CD8-positive, alpha-beta memory T cell (primary cell): ENCODE data around the gene PPP2R2B. TPM values are rescaled to one million over a fixed set of nuclear protein-coding genes. Genes with fewer than 3 reads are reported as not detected.

Experiments
- CTCF ChIA-PET: fragments of 350-600 bp; sonication (Branson Sonifier 250); formaldehyde crosslinking; loops from one replicate; lab custom pipeline; 2021; ENCODE audit warnings: antibody characterized with exemption; lab: Charles Lee
- POLR2A ChIA-PET: fragments of 350-600 bp; sonication (Branson Sonifier 250); formaldehyde crosslinking; loops from one replicate; lab custom pipeline; 2021; ENCODE audit warnings: antibody characterized with exemption; lab: Charles Lee
- DNase-seq, 5 donors: peaks; one replicate each; pipeline versions ENCODE4 v3.0.0 to v3.0.0-alpha.2; 2020 to 2022; ENCODE audit warnings: mixed read lengths in 1 of 5
- H3K27ac ChIP-seq: one replicate; pipeline ENCODE4 v1.7.0; 2013; ENCODE audit warnings: low read depth, mild to moderate bottlenecking, low read length, moderate library complexity
- H3K27me3 ChIP-seq: 2 replicates; pipeline ENCODE4 v1.7.0; 2013; ENCODE audit warnings: low read length, mild to moderate bottlenecking; ENCODE audit not compliant: insufficient read depth, poor library complexity, severe bottlenecking
- H3K36me3 ChIP-seq: 2 replicates; pipeline ENCODE4 v1.7.0; 2013; ENCODE audit warnings: mild to moderate bottlenecking, low read length, moderate library complexity; ENCODE audit not compliant: insufficient read depth
- H3K4me1 ChIP-seq: 2 replicates; pipeline ENCODE4 v1.7.0; 2013; ENCODE audit warnings: mild to moderate bottlenecking, low read length, moderate library complexity; ENCODE audit not compliant: insufficient read depth
- H3K4me3 ChIP-seq: 2 replicates; pipeline ENCODE4 v1.7.0; 2013; ENCODE audit warnings: mild to moderate bottlenecking, low read length
- H3K9me3 ChIP-seq: 2 replicates; pipeline ENCODE4 v1.7.0; 2013; ENCODE audit warnings: mild to moderate bottlenecking, low read length
- H3K27ac Mint-ChIP-seq, 8 donors: one replicate each; pipeline ENCODE4 v1.8.0; 2020 to 2021; ENCODE audit warnings: mixed read lengths in 8 of 8, mild to moderate bottlenecking in 6 of 8, inconsistent platforms in 3 of 8, moderate library complexity in 3 of 8
- H3K27me3 Mint-ChIP-seq, 2 donors: one replicate each; pipeline ENCODE4 v1.8.0; 2020 to 2021; ENCODE audit warnings: mixed read lengths in 2 of 2, mild to moderate bottlenecking in 1 of 2, moderate library complexity in 1 of 2
- H3K36me3 Mint-ChIP-seq, 3 donors: one replicate each; pipeline ENCODE4 v1.8.0; 2020 to 2021; ENCODE audit warnings: mixed read lengths in 3 of 3, inconsistent platforms in 1 of 3, mild to moderate bottlenecking in 1 of 3
- H3K4me1 Mint-ChIP-seq, 3 donors: one replicate each; pipeline ENCODE4 v1.8.0; 2020 to 2021; ENCODE audit warnings: mixed read lengths in 3 of 3, inconsistent platforms in 1 of 3, mild to moderate bottlenecking in 1 of 3
- H3K4me3 Mint-ChIP-seq, 7 donors: one replicate each; pipeline ENCODE4 v1.8.0; 2020 to 2021; ENCODE audit warnings: mixed read lengths in 7 of 7, mild to moderate bottlenecking in 6 of 7, moderate library complexity in 4 of 7, inconsistent platforms in 2 of 7
- H3K9me3 Mint-ChIP-seq, 5 donors: one replicate each; pipeline ENCODE4 v1.8.0; 2020 to 2022; ENCODE audit warnings: mixed read lengths in 5 of 5, mild to moderate bottlenecking in 3 of 5, moderate library complexity in 2 of 5, inconsistent platforms in 1 of 5
- polyA plus RNA-seq: library from polyadenylated mRNA; unstranded; fragments of 300-500 nt; fragmentation: Illumina TruSeq; gene quantifications from one replicate; pipeline ENCODE4 v1.2.3, GENCODE V29; 2021
- total RNA-seq, 2 experiments: library from RNA; stranded (reverse); gene quantifications; one replicate each; pipeline ENCODE4 v1.2.3, GENCODE V29; 2021

The PPP2R2B gene
- total and polyA plus RNA-seq, 3 experiments from 2014 or later, result 2.3 to 29.7 (median 4.2) TPM

- no peaks in the 10 kb centered on the region for H3K27me3 ChIP-seq
- ChIA-PET POLR2A (no interaction called here), CTCF (no interaction called here)
- peaks cover 6% of the 10 kb centered on the region for H3K9me3 ChIP-seq
- Mint-ChIP-seq H3K9me3 (peaks cover 6 to 17% (median 11%) of the 10 kb centered on the region in 5 donors), H3K27ac (no peak overlapping the region), H3K4me1 (peaks cover 2 to 23% (median 9%) of the 10 kb centered on the region in 3 donors), H3K36me3 (peaks cover 7 to 32% (median 12%) of the 10 kb centered on the region in 3 donors), H3K4me3 (no peak overlapping the region), H3K27me3 (no peaks in the 10 kb centered on the region)
- no peak overlapping the region for H3K27ac ChIP-seq
- H3K36me3 ChIP-seq, result no peaks in the 10 kb centered on the region
- H3K4me1 ChIP-seq, result no peaks in the 10 kb centered on the region
- H3K4me3 ChIP-seq, result no peak overlapping the region
- no peak for DNase-seq
These were observed 151.7 kb downstream of the PPP2R2B start for GRCh38 chr5:146726891-146727290.

GRCh38 chr5:146726020-146726419 lies 152.5 kb downstream of the PPP2R2B start:
- no peak overlapping the region for H3K4me3 ChIP-seq
- peaks cover 6% of the 10 kb centered on the region for H3K9me3 ChIP-seq
- CTCF ChIA-PET, result interaction anchor here (0.6 kb wide), 1 partner anchor 183 kb away, joined by 3 read pairs; no protein-coding TSS in a partner anchor
- POLR2A ChIA-PET, result no interaction called here
- H3K27ac Mint-ChIP-seq, result no peak overlapping the region
- H3K27me3 Mint-ChIP-seq, result no peaks in the 10 kb centered on the region
- no peak overlapping the region for H3K27ac ChIP-seq
- H3K36me3 Mint-ChIP-seq, result peaks cover 7 to 32% (median 10%) of the 10 kb centered on the region in 3 donors
- peak overlapping the region in 1 of 7 donors; percentile 18 for H3K4me3 Mint-ChIP-seq
- H3K4me1 ChIP-seq, result no peaks in the 10 kb centered on the region
- H3K27me3 ChIP-seq, result no peaks in the 10 kb centered on the region
- H3K9me3 Mint-ChIP-seq, result peaks cover 6 to 17% (median 11%) of the 10 kb centered on the region in 5 donors
- H3K4me1 Mint-ChIP-seq, result peaks cover 2 to 28% (median 9%) of the 10 kb centered on the region in 3 donors
- no peaks in the 10 kb centered on the region for H3K36me3 ChIP-seq
- no peak for DNase-seq

- CTCF ChIA-PET, result no interaction called here
- H3K9me3 ChIP-seq, result peaks cover 6% of the 10 kb centered on the region
These were observed 153.5 kb downstream of the PPP2R2B start for GRCh38 chr5:146725025-146725424.

GRCh38 chr5:146722361-146722779 lies 156.2 kb downstream of the PPP2R2B start:
- no peaks in the 10 kb centered on the region for H3K27me3 ChIP-seq
- POLR2A ChIA-PET, result no interaction called here

More at GRCh38 chr5:146725025-146725424, 153.5 kb downstream of the PPP2R2B start:
- Mint-ChIP-seq H3K4me3 (no peak overlapping the region), H3K27me3 (no peaks in the 10 kb centered on the region), H3K9me3 (peaks cover 6 to 13% (median 9%) of the 10 kb centered on the region in 5 donors), H3K36me3 (peaks cover 6 to 23% (median 9%) of the 10 kb centered on the region in 3 donors), H3K4me1 (peaks cover 5 to 35% (median 13%) of the 10 kb centered on the region in 3 donors), H3K27ac (no peak overlapping the region)
- no peaks in the 10 kb centered on the region for H3K27me3 ChIP-seq
- H3K36me3 ChIP-seq, result no peaks in the 10 kb centered on the region
- no peaks in the 10 kb centered on the region for H3K4me1 ChIP-seq
- no peak overlapping the region for H3K4me3 ChIP-seq
- POLR2A ChIA-PET, result no interaction called here
- no peak for DNase-seq
- H3K27ac ChIP-seq, result no peak overlapping the region

GRCh38 chr5:146721073-146721815 lies 157.3 kb downstream of the PPP2R2B start:
- Mint-ChIP-seq H3K27ac (peak overlapping the region in 1 of 8 donors; percentile 24), H3K36me3 (peaks cover 0 to 4% (median 0%) of the 10 kb centered on the region in 3 donors), H3K27me3 (peaks cover 0 to 1% of the 10 kb centered on the region in 2 donors), H3K4me3 (no peak overlapping the region), H3K9me3 (no peaks in the 10 kb centered on the region), H3K4me1 (peaks cover 7 to 40% (median 17%) of the 10 kb centered on the region in 3 donors)
- no peaks in the 10 kb centered on the region for H3K27me3 ChIP-seq
- no peaks in the 10 kb centered on the region for H3K36me3 ChIP-seq
- CTCF ChIA-PET, result interaction anchor here (1.0 kb wide), 1 partner anchor 13 kb away, joined by 3 read pairs; no protein-coding TSS in a partner anchor
- POLR2A ChIA-PET, result no interaction called here
- no peaks in the 10 kb centered on the region for H3K9me3 ChIP-seq
- DNase-seq, result no peak
- H3K4me1 ChIP-seq, result no peaks in the 10 kb centered on the region
- H3K27ac ChIP-seq, result no peak overlapping the region
- no peak overlapping the region for H3K4me3 ChIP-seq

More at GRCh38 chr5:146722361-146722779, 156.2 kb downstream of the PPP2R2B start:
- H3K36me3 ChIP-seq, result no peaks in the 10 kb centered on the region
- H3K4me1 ChIP-seq, result no peaks in the 10 kb centered on the region
- H3K4me3 ChIP-seq, result no peak overlapping the region
- no peak overlapping the region for H3K27ac ChIP-seq
- CTCF ChIA-PET, result interaction anchor here (1.0 kb wide), 1 partner anchor 14 kb away, joined by 3 read pairs; no protein-coding TSS in a partner anchor
- Mint-ChIP-seq H3K4me3 (no peak overlapping the region), H3K4me1 (peaks cover 7 to 37% (median 17%) of the 10 kb centered on the region in 3 donors), H3K36me3 (peaks cover 0 to 4% (median 0%) of the 10 kb centered on the region in 3 donors), H3K27me3 (peaks cover 0 to 1% of the 10 kb centered on the region in 2 donors), H3K9me3 (no peaks in the 10 kb centered on the region), H3K27ac (no peak overlapping the region)
- DNase-seq, result no peak
- H3K9me3 ChIP-seq, result no peaks in the 10 kb centered on the region

GRCh38 chr5:146720107-146720506 lies 158.4 kb downstream of the PPP2R2B start:
- H3K36me3 Mint-ChIP-seq, result peaks cover 0 to 4% (median 0%) of the 10 kb centered on the region in 3 donors
- no peak for DNase-seq
- H3K4me3 Mint-ChIP-seq, result no peak overlapping the region
- ChIA-PET CTCF (interaction anchor here (1.2 kb wide), 1 partner anchor 14 kb away, joined by 3 read pairs; no protein-coding TSS in a partner anchor), POLR2A (no interaction called here)
- no peaks in the 10 kb centered on the region for H3K4me1 ChIP-seq
- H3K9me3 ChIP-seq, result no peaks in the 10 kb centered on the region
- H3K27ac Mint-ChIP-seq, result peak overlapping the region in 2 of 8 donors; percentile 28 to 30
- no peaks in the 10 kb centered on the region for H3K9me3 Mint-ChIP-seq
- peaks cover 7 to 35% (median 17%) of the 10 kb centered on the region in 3 donors for H3K4me1 Mint-ChIP-seq
- peaks cover 0 to 1% of the 10 kb centered on the region in 2 donors for H3K27me3 Mint-ChIP-seq
- no peaks in the 10 kb centered on the region for H3K27me3 ChIP-seq
- H3K36me3 ChIP-seq, result no peaks in the 10 kb centered on the region
- H3K4me3 ChIP-seq, result no peak overlapping the region
- H3K27ac ChIP-seq, result no peak overlapping the region

- Mint-ChIP-seq H3K4me1 (peaks cover 7 to 35% (median 17%) of the 10 kb centered on the region in 3 donors), H3K36me3 (peaks cover 0 to 4% (median 0%) of the 10 kb centered on the region in 3 donors), H3K27ac (no peak overlapping the region), H3K27me3 (peaks cover 0 to 1% of the 10 kb centered on the region in 2 donors), H3K9me3 (no peaks in the 10 kb centered on the region), H3K4me3 (no peak overlapping the region)
- no peaks in the 10 kb centered on the region for H3K27me3 ChIP-seq
- H3K27ac ChIP-seq, result no peak overlapping the region
- H3K9me3 ChIP-seq, result no peaks in the 10 kb centered on the region
- CTCF ChIA-PET, result no interaction called here
- POLR2A ChIA-PET, result no interaction called here
- H3K4me1 ChIP-seq, result no peaks in the 10 kb centered on the region
- H3K4me3 ChIP-seq, result no peak overlapping the region
- no peaks in the 10 kb centered on the region for H3K36me3 ChIP-seq
- no peak for DNase-seq
These were observed 159.4 kb downstream of the PPP2R2B start for GRCh38 chr5:146719179-146719578.

- ChIA-PET POLR2A (no interaction called here), CTCF (no interaction called here)
- H3K9me3 ChIP-seq, result no peaks in the 10 kb centered on the region
- H3K36me3 Mint-ChIP-seq, result peaks cover 0 to 2% (median 0%) of the 10 kb centered on the region in 3 donors
- no peak overlapping the region for H3K4me3 Mint-ChIP-seq
- no peak overlapping the region for H3K27ac ChIP-seq
- peaks cover 0 to 1% of the 10 kb centered on the region in 2 donors for H3K27me3 Mint-ChIP-seq
- no peaks in the 10 kb centered on the region for H3K27me3 ChIP-seq
- peaks cover 7 to 35% (median 14%) of the 10 kb centered on the region in 3 donors for H3K4me1 Mint-ChIP-seq
- no peak overlapping the region for H3K27ac Mint-ChIP-seq
- no peaks in the 10 kb centered on the region for H3K4me1 ChIP-seq
- no peaks in the 10 kb centered on the region for H3K36me3 ChIP-seq
- H3K4me3 ChIP-seq, result no peak overlapping the region
- H3K9me3 Mint-ChIP-seq, result no peaks in the 10 kb centered on the region
- DNase-seq, result no peak
These were observed 159.9 kb downstream of the PPP2R2B start for GRCh38 chr5:146718609-146719008.
